Testis (tissue), 3 donors: ENCODE data around the gene CACNA1S. TPM values are rescaled to one million over a fixed set of nuclear protein-coding genes. Genes with fewer than 3 reads are reported as not detected.

Experiments used
- DNase-seq: peaks from one replicate; pipeline ENCODE4 v3.0.0-alpha.2; 2019
- H3K27ac ChIP-seq, 2 donors: fragments of 200-600 bp; sonication (generic); one replicate each; pipeline ENCODE4 v1.5.1; 2019
- H3K27me3 ChIP-seq: fragments of 200-600 bp; sonication (generic); one replicate; pipeline ENCODE4 v1.5.1; 2019
- H3K36me3 ChIP-seq: fragments of 200-600 bp; sonication (generic); one replicate; pipeline ENCODE4 v1.5.1; 2017; ENCODE audit warnings: low read depth; ENCODE audit errors: missing control alignments
- H3K4me1 ChIP-seq: fragments of 200-600 bp; sonication (generic); one replicate; pipeline ENCODE4 v1.5.1; 2019
- H3K4me3 ChIP-seq, 2 donors: fragments of 200-600 bp; sonication (generic); one replicate each; pipeline ENCODE4 v1.5.1; 2017 to 2019
- H3K9me3 ChIP-seq: fragments of 200-600 bp; sonication (generic); one replicate; pipeline ENCODE4 v1.5.1; 2017
- POLR2A ChIP-seq: fragments of 450-650 bp; IDR thresholded peaks from one replicate; pipeline ENCODE4 v1.6.1; 2017; ENCODE audit warnings: antibody characterized with exemption, mild to moderate bottlenecking, moderate library complexity
- WGBS, 2 donors: methylation state at CpG; one replicate each; pipeline ENCODE4 v1.1.5; 2018; 5-methylcytosine and 5-hydroxymethylcytosine counted together
- intact Hi-C: fragments of 100-400 bp; cut with DNase I; formaldehyde crosslinking; loops from one replicate; pipeline ENCODE4 v1.15.1; 2023; ENCODE audit warnings: low total_unique reads
- polyA plus RNA-seq: library from polyadenylated mRNA; stranded (reverse); fragments of 350-450 nt; fragmentation: Illumina TruSeq; extraction: RNeasy Lipid Tissue Mini Kit (QIAGEN cat#74804); gene quantifications from one replicate; pipeline ENCODE4 v1.2.3, GENCODE V29; 2014; ENCODE audit warnings: low read depth, low replicate concordance; ENCODE audit not compliant: insufficient read depth
- total RNA-seq, 2 donors: library from RNA; depleted of rRNA; stranded (reverse); fragments of >200 nt; gene quantifications; one replicate each; pipeline ENCODE4 v1.2.3, GENCODE V29; 2016
- TF ChIP-seq, protein P1 (sequence below), 3 experiments: fragments of 450-650 bp in 2 of 3; fragments of 200-600 bp in 1 of 3; sonication (generic) in 1 of 3; IDR thresholded peaks; one replicate each; pipeline ENCODE4 v1.5.1; 2016 to 2019; ENCODE audit warnings: antibody characterized with exemption in 3 of 3, mild to moderate bottlenecking in 2 of 3, moderate library complexity in 1 of 3

Gene CACNA1S
- total and polyA plus RNA-seq, 3 donors from 2014 or later: 0.08 to 0.87 (median 0.12) TPM

DNA sequence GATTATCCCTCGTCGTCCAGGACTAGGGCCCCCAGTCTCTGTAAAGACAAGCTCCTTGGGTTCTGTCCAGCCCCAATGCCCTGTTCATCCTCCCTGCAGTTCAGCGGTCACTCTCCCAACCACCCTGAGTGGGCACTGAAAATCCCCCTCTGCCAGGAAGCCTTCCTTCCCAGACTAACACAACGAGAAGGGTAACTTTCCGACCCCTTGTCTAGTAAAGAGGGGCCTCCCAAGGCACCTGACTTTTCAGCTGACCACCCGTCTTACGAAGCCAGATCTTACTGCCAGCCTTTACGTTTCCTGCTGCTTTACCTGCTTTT lies 28.7 kb upstream of the CACNA1S start:
- 87 to 92% methylated on average over 7 to 8 of the region's 8 CpGs for WGBS, 2 donors
- no peaks in the 10 kb centered on the region for H3K36me3 ChIP-seq
- H3K9me3 ChIP-seq: no peaks in the 10 kb centered on the region
- no peak overlapping the region for H3K4me3 ChIP-seq
- H3K27me3 ChIP-seq: no peaks in the 10 kb centered on the region
- intact Hi-C loops: no loop called here
- H3K4me1 ChIP-seq: peaks cover 18% of the 10 kb centered on the region
- no peak for TF ChIP-seq POLR2A
- TF ChIP-seq, protein P1, sequence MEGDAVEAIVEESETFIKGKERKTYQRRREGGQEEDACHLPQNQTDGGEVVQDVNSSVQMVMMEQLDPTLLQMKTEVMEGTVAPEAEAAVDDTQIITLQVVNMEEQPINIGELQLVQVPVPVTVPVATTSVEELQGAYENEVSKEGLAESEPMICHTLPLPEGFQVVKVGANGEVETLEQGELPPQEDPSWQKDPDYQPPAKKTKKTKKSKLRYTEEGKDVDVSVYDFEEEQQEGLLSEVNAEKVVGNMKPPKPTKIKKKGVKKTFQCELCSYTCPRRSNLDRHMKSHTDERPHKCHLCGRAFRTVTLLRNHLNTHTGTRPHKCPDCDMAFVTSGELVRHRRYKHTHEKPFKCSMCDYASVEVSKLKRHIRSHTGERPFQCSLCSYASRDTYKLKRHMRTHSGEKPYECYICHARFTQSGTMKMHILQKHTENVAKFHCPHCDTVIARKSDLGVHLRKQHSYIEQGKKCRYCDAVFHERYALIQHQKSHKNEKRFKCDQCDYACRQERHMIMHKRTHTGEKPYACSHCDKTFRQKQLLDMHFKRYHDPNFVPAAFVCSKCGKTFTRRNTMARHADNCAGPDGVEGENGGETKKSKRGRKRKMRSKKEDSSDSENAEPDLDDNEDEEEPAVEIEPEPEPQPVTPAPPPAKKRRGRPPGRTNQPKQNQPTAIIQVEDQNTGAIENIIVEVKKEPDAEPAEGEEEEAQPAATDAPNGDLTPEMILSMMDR (IDR thresholded peaks at IDR 0.05): no peak
- no peak overlapping the region for H3K27ac ChIP-seq
- DNase-seq: no peak

DNA sequence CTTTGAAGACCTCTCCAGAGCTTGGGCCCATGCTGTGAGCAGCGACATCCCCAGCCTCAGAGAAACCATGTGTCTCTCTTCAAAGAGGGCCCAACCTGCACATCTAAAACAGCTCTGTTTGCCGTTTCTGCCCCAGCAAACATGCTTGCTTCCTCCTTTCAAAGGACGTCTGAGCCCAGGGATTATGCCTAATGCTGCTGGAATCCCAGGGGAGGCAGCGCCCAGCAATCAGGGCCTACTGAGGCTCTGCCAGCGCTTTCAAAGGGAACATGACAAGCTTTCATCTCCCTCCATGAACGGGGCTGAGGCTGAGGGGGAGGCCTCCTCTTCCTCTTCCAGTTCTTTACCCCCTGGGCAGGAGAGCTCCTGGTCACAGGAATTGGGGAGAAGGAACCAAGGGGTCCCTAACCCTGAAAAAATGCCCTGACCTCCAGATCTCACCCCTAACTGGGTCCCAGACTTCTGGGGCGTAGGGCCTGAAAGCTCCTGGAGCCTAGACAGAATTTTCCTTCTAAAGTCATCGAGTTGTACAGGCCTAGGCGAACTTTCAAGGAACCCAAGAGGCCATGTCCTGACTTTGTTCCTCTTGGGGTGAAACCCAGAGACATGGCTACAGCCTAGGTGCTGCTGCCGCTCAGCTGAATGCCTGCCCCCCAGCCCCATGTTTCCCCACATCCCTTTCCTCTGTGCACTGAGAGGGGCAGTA lies 28.2 kb upstream of the CACNA1S start:
- Histone ChIP-seq H3K4me1 (peaks cover 22% of the 10 kb centered on the region), H3K36me3 (no peaks in the 10 kb centered on the region), H3K9me3 (no peaks in the 10 kb centered on the region), H3K27ac (no peak overlapping the region), H3K4me3 (no peak overlapping the region), H3K27me3 (no peaks in the 10 kb centered on the region)
- no peak for DNase-seq
- TF ChIP-seq, protein P1 (IDR thresholded peaks at IDR 0.05): no peak
- TF ChIP-seq POLR2A: no peak
- 81 to 89% methylated on average over 10 of the region's 10 CpGs for WGBS, 2 donors
- intact Hi-C loops: no loop called here

DNA sequence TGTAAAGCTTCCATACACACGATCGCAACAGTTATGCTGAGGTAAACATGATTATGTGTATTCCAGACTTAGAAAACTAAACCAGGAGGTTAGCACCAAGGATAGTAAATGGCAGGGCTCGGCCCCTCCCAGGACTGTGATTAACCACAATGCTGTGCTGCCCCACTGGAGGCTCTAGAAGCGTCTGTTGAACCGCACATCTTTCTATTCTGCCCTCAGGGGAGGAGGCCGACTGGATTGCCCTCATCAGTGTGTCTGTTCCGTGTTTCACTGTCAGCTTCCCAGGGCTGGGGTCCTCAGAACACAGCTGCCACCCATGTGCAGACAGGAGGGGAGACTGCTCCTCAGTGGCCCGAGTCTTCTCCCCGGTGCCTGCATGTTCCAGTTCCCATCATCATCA lies 27.5 kb upstream of the CACNA1S start:
- DNase-seq: no peak
- H3K9me3 ChIP-seq: no peaks in the 10 kb centered on the region
- no peak overlapping the region for H3K27ac ChIP-seq
- H3K4me3 ChIP-seq: no peak overlapping the region
- no peaks in the 10 kb centered on the region for H3K27me3 ChIP-seq
- no peaks in the 10 kb centered on the region for H3K36me3 ChIP-seq
- H3K4me1 ChIP-seq: peaks cover 25% of the 10 kb centered on the region
- no peak for TF ChIP-seq POLR2A
- TF ChIP-seq, protein P1 (IDR thresholded peaks at IDR 0.05): no peak
- intact Hi-C loops: no loop called here
- 88 to 96% methylated on average over 9 of the region's 9 CpGs for WGBS, 2 donors

DNA sequence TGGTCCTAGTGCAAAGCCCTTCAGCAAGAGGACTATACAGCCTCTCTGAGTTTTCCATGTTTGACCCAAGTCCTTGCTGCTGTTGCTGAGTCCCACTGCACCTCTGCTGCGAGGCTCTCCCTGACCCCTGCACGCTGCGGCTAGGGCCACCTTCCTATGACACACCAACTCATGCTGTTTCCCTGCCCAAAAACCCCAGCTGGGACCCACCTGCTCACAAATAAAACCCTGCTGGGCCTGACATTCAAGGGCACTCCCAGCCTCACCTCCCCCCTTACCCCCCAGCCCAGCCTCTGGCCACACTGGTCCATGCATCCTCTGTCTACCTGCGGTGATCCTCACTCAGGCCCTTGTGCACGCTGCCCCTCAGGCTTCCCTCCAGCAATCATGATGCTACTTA lies 27.1 kb upstream of the CACNA1S start:
- no peaks in the 10 kb centered on the region for H3K27me3 ChIP-seq
- H3K36me3 ChIP-seq: no peaks in the 10 kb centered on the region
- peaks cover 28% of the 10 kb centered on the region for H3K4me1 ChIP-seq

More for the DNA sequence above, 27.1 kb upstream of the CACNA1S start:
- WGBS, 2 donors: 96 to 97% methylated on average over 5 of the region's 5 CpGs
- Histone ChIP-seq H3K9me3 (no peaks in the 10 kb centered on the region), H3K27ac (no peak overlapping the region), H3K4me3 (no peak overlapping the region)
- no peak for TF ChIP-seq POLR2A
- TF ChIP-seq, protein P1 (IDR thresholded peaks at IDR 0.05): no peak
- DNase-seq: no peak
- intact Hi-C loops: no loop called here
